PC-3 (cell line): ENCODE results near the gene SRSF2.

ENCODE experiments used
- CTCF ChIP-seq: fragments of 300-600 bp; sonication (generic); conservative IDR thresholded peaks from 2 replicates; pipeline ENCODE4 v1.5.1; 2017; ENCODE audit warnings: antibody characterized with exemption, low read depth, mild to moderate bottlenecking, low read length
- EZH2 ChIP-seq: fragments of 300-600 bp; sonication (generic); IDR thresholded peaks from one replicate; pipeline ENCODE4 v1.6.1; 2017; ENCODE audit warnings: antibody characterized with exemption, mild to moderate bottlenecking, low read length; ENCODE audit not compliant: unreplicated experiment
- EZH2phosphoT487 ChIP-seq: fragments of 300-600 bp; sonication (generic); IDR thresholded peaks from 2 replicates; pipeline ENCODE4 v1.6.1; 2018; ENCODE audit warnings: mild to moderate bottlenecking, antibody characterized with exemption, low read length, borderline replicate concordance

GRCh38 chr17:76735006-76735405, 2.1 kb downstream of the SRSF2 start:
- TF ChIP-seq CTCF (no peak), EZH2 (no peak), EZH2phosphoT487 (no peak)
